Measurements from ENCODE around the gene CBX1. TPM values are rescaled to one million over a fixed set of nuclear protein-coding genes. Genes with fewer than 3 reads are reported as not detected.
A peak's percentile ranks its signal among the peaks of the same experiment; 100 is the strongest.

The CBX1 gene
- total RNA-seq, 2 experiments from 2014 or later, result 59.7 to 70.4 TPM

- POLR2A ChIA-PET, result interaction anchor here (0.7 to 3.6 kb wide), 7 partner anchors 9 to 535 kb away, joined by 4 to 29 read pairs (median 4); partner anchors contain the start of gene CDK5RAP3
- H3K4me1 ChIP-seq (ENCODE audit: insufficient read depth, low read length, poor library complexity, severe bottlenecking), result peaks cover 60% of the 10 kb centered on the region
- no TSS peak for BruUV-seq (replicated peaks)
Observed at GRCh38 chr17:48047741-48048383, 53.4 kb downstream of the CBX1 start, which contains the start of gene NFE2L1. Gene NFE2L1 (plus strand): TSS chr17:48048359. CDS start chr17:48051119, 2,760 bp downstream.

GRCh38 chr17:48047113-48047740, 54.1 kb downstream of the CBX1 start:
- Histone ChIP-seq H4K20me1 (ENCODE audit: insufficient read depth, low read length) (no peaks in the 10 kb centered on the region; the same call in 1 of the 2 replicates), H3K9me2 (ENCODE audit: insufficient read depth, low read length) (no peaks in the 10 kb centered on the region), H3K4me1 (ENCODE audit: insufficient read depth, low read length, poor library complexity, severe bottlenecking) (peaks cover 54% of the 10 kb centered on the region), H3K36me3 (ENCODE audit: insufficient read depth, low read length) (peaks cover 19% of the 10 kb centered on the region), H3K27ac (ENCODE audit: low read depth, low read length, poor library complexity, severe bottlenecking) (peak overlapping the region; percentile 66), H3K4me3 (ENCODE audit: low read depth, low read length, poor library complexity, severe bottlenecking) (peak overlapping the region; percentile 78), H3K4me2 (ENCODE audit: low read length) (peak overlapping the region; percentile 89), H2AFZ (ENCODE audit: low read length) (peak overlapping the region; percentile 73), H3K79me2 (ENCODE audit: insufficient read depth, low read depth, low read length) (peaks cover 54% of the 10 kb centered on the region), H3K9me3 (ENCODE audit: low read length) (no peaks in the 10 kb centered on the region)
- peak; percentile 29 for DNase-seq (ENCODE audit: low spot score)
- no peak for TF ChIP-seq EZH2phosphoT487 (IDR thresholded peaks at IDR 0.05; ENCODE audit: borderline replicate concordance, low read depth, low read length)
- TF ChIP-seq CTCF (conservative IDR thresholded peaks at IDR 0.05; ENCODE audit: low read length), result no peak
- intact Hi-C loops (cut with micrococcal nuclease; ENCODE audit: unreplicated experiment), result no loop called here
- CTCF ChIA-PET (ENCODE audit: unreplicated experiment), result interaction anchor here (1.8 kb wide), 1 partner anchor 9 kb away, joined by 6 read pairs; no protein-coding TSS in a partner anchor
- POLR2A ChIA-PET, result interaction anchor here (1.6 to 3.6 kb wide), 3 partner anchors 10 to 76 kb away, joined by 4 to 29 read pairs (median 5); partner anchors contain the start of gene CDK5RAP3
- TSS peak; percentile 90 for BruUV-seq (replicated peaks)

More at GRCh38 chr17:48047741-48048383, 53.4 kb downstream of the CBX1 start, which contains the start of gene NFE2L1:
- peak within 1 kb of the TSS; percentile 78 for H3K4me3 ChIP-seq (ENCODE audit: low read depth, low read length, poor library complexity, severe bottlenecking)
- no peaks in the 10 kb centered on the region for H3K9me3 ChIP-seq (ENCODE audit: low read length)
- H4K20me1 ChIP-seq (ENCODE audit: insufficient read depth, low read length), result no peaks in the 10 kb centered on the region; the same call in 1 of the 2 replicates
- TF ChIP-seq CTCF (conservative IDR thresholded peaks at IDR 0.05; ENCODE audit: low read length), result no peak
- no peak for TF ChIP-seq EZH2phosphoT487 (IDR thresholded peaks at IDR 0.05; ENCODE audit: borderline replicate concordance, low read depth, low read length)
- intact Hi-C loops (cut with micrococcal nuclease; ENCODE audit: unreplicated experiment), result loop anchor here (2.0 kb wide), 3 partner anchors 23 to 399 kb away; partner anchors contain the start of genes KPNB1 and SNX11
- H2AFZ ChIP-seq (ENCODE audit: low read length), result peak within 1 kb of the TSS; percentile 73
- no peaks in the 10 kb centered on the region for H3K9me2 ChIP-seq (ENCODE audit: insufficient read depth, low read length)
- CTCF ChIA-PET (ENCODE audit: unreplicated experiment), result interaction anchor here (0.6 kb wide), 1 partner anchor 105 kb away, joined by 4 read pairs; no protein-coding TSS in a partner anchor
- peaks cover 25% of the 10 kb centered on the region for H3K36me3 ChIP-seq (ENCODE audit: insufficient read depth, low read length)
- peak within 1 kb of the TSS; percentile 89 for H3K4me2 ChIP-seq (ENCODE audit: low read length)
- peak within 1 kb of the TSS; percentile 66 for H3K27ac ChIP-seq (ENCODE audit: low read depth, low read length, poor library complexity, severe bottlenecking)
- DNase-seq (ENCODE audit: low spot score), result peak; percentile 99
- peaks cover 60% of the 10 kb centered on the region for H3K79me2 ChIP-seq (ENCODE audit: insufficient read depth, low read depth, low read length)

Data from OCI-LY7 (cell line).